K562 treated with DMSO at 1 percent for 48 hours (cell line): ENCODE data around the gene PBX3. TPM values are rescaled to one million over a fixed set of nuclear protein-coding genes. Genes with fewer than 3 reads are reported as not detected.

Experiments
- total RNA-seq: library from RNA; unstranded; fragments of 300-600 nt; gene quantifications from 2 replicates; pipeline ENCODE4 v1.2.3, GENCODE V29; 2022; ENCODE audit warnings: low replicate concordance; ENCODE audit errors: extremely low read depth

Gene PBX3
- total RNA-seq = not detected in 2 replicates

DNA sequence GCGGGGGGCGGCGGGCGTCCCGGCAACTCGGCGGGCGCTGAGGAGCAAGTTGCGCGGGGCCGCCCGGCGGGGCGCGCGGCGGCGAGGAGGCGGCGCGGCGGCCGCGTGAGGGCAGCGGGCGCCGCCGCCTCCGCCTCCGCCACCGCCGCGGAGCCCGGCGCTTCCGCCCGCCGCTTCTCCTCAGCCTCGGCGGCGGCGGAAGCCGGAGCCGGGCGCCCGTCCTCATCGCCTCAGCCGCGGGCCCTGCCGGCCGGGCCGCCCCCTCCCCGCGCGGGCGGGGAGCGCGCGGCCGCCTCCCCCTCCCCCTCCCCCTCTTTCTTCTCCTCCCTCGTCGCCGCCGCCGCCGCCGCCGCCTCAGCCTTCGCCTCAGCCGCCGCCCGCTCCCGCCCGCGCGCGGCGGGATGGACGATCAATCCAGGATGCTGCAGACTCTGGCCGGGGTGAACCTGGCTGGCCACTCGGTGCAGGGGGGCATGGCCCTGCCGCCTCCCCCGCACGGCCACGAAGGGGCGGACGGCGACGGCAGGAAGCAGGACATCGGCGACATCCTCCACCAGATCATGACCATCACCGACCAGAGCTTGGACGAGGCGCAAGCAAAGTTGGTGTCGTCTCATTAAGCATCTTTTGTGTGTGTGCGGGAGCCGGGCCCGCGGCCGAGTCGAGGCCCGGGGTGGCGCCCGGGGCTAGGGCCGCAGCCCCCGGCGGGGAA lies at the start of gene PBX3:
Gene PBX3, plus strand, starts transcription at position 321 of the 712 bp plus-strand sequence.

DNA sequence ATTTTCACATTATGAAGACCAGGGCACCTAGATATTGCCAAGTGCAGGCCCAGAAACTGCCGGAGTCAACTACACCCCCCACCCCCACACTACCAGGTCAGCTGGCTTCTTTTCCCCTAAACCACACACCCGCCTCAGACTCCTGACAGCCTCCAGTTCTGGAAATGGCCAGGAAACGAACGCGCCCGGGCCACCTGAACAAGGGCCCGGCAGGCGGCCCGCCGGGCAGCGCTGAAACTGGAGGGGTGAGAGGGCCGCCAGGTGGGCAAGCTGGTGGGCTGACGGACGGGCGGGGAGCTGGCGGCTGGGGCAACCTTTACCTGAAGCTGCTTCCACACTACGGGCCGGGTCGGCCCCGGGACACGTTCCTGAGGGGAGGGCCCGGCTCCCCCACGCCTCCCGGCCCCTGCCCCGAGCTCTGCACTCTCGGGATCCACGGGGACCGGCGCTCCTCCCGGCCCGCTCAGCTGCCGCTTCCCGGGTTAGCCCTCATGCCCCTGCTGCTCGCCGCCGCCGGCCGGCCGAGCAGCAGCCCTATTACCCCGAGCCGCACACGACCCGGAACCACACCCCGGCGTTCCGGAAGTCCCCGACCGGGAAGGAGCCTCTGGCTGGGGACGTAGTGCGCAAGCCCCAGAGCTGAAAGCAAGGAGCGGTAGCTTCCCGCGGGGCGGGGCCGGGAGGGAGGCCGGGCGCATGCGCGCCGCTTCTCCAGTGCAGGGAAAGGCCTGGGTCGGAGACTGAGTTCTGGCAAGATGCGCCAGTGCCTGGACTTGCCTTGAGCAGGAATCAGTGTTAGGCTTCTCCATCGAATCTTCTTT lies 40.3 kb upstream of the PBX3 start, which contains the start of gene MAPKAP1:
Gene MAPKAP1, minus strand, starts transcription at position 558 of the 821 bp plus-strand sequence. CDS start 34,634 bp downstream, outside the sequence.

Other genes with a start within 250 kb of the PBX3 start
- not detected in 2 replicates for gene MAPKAP1, start 40.2 kb upstream of the PBX3 start, total RNA-seq